ENCODE measurements around the gene SOX8.

GRCh38 chr16:965036-965395 is 16.6 kb upstream of the SOX8 start:
- TF ChIP-seq CTCF (conservative IDR thresholded peaks at IDR 0.05; ENCODE audit: low read depth in 2 of 2) (no peak), REST (IDR thresholded peaks at IDR 0.05; ENCODE audit: unreplicated experiment) (no peak), POLR2AphosphoS5 (IDR thresholded peaks at IDR 0.05; ENCODE audit: low read depth) (no peak), EZH2 (IDR thresholded peaks at IDR 0.05; ENCODE audit: low read depth, unreplicated experiment) (no peak)
